AG04449 (cell line): Measurements from ENCODE around the gene SPATA22.

Experiments used
- CTCF ChIA-PET: fragments of 350-600 bp; formaldehyde crosslinking; extraction: SDS; loops from one replicate; lab custom pipeline; 2021; ENCODE audit warnings: antibody characterized with exemption; lab: Yijun Ruan, JAX
- POLR2A ChIA-PET: fragments of 400-600, 350-600 bp; formaldehyde crosslinking; extraction: SDS; loops from one replicate; lab custom pipeline; 2020; ENCODE audit warnings: antibody characterized with exemption, inconsistent platforms; lab: Yijun Ruan, JAX
- DNase-seq: peaks from one replicate; pipeline ENCODE4 v3.0.0-alpha.2; 2010; ENCODE audit warnings: low read depth, low spot score
- H3K4me3 ChIP-seq: 2 replicates; pipeline ENCODE4 v1.5.1; 2011; ENCODE audit warnings: low read depth, mild to moderate bottlenecking, control low read depth, low read length
- TF ChIP-seq, protein P1 (sequence below): IDR thresholded peaks from one replicate; pipeline ENCODE4 v1.5.1; 2011; ENCODE audit warnings: mild to moderate bottlenecking, moderate library complexity, low read length, control low read depth, inconsistent platforms; ENCODE audit not compliant: insufficient read depth; ENCODE audit errors: missing control alignments

Gene SPATA22

GRCh38 chr17:3510090-3510489, 38.5 kb upstream of the SPATA22 start:
- ChIA-PET CTCF (no interaction called here), POLR2A (no interaction called here)
- H3K4me3 ChIP-seq, result no peak overlapping the region
- DNase-seq, result no peak
- TF ChIP-seq, protein P1, sequence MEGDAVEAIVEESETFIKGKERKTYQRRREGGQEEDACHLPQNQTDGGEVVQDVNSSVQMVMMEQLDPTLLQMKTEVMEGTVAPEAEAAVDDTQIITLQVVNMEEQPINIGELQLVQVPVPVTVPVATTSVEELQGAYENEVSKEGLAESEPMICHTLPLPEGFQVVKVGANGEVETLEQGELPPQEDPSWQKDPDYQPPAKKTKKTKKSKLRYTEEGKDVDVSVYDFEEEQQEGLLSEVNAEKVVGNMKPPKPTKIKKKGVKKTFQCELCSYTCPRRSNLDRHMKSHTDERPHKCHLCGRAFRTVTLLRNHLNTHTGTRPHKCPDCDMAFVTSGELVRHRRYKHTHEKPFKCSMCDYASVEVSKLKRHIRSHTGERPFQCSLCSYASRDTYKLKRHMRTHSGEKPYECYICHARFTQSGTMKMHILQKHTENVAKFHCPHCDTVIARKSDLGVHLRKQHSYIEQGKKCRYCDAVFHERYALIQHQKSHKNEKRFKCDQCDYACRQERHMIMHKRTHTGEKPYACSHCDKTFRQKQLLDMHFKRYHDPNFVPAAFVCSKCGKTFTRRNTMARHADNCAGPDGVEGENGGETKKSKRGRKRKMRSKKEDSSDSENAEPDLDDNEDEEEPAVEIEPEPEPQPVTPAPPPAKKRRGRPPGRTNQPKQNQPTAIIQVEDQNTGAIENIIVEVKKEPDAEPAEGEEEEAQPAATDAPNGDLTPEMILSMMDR, result no peak

GRCh38 chr17:3507869-3508268, 36.2 kb upstream of the SPATA22 start:
- CTCF ChIA-PET, result no interaction called here
- DNase-seq, result no peak
- H3K4me3 ChIP-seq, result no peak overlapping the region
- POLR2A ChIA-PET, result no interaction called here
- TF ChIP-seq, protein P1, result no peak

GRCh38 chr17:3507071-3507470, 35.5 kb upstream of the SPATA22 start:
- POLR2A ChIA-PET, result no interaction called here
- TF ChIP-seq, protein P1, result no peak
- H3K4me3 ChIP-seq, result no peak overlapping the region
- DNase-seq, result no peak
- CTCF ChIA-PET, result no interaction called here

- no peak for DNase-seq
- H3K4me3 ChIP-seq, result no peak overlapping the region
- ChIA-PET POLR2A (no interaction called here), CTCF (no interaction called here)
- TF ChIP-seq, protein P1, result no peak
Measured at GRCh38 chr17:3506054-3506453, 34.4 kb upstream of the SPATA22 start.

- POLR2A ChIA-PET, result no interaction called here
- no peak overlapping the region for H3K4me3 ChIP-seq
- no peak for DNase-seq
- TF ChIP-seq, protein P1, result no peak
- CTCF ChIA-PET, result no interaction called here
Measured at GRCh38 chr17:3505008-3505407, 33.4 kb upstream of the SPATA22 start.

DNA sequence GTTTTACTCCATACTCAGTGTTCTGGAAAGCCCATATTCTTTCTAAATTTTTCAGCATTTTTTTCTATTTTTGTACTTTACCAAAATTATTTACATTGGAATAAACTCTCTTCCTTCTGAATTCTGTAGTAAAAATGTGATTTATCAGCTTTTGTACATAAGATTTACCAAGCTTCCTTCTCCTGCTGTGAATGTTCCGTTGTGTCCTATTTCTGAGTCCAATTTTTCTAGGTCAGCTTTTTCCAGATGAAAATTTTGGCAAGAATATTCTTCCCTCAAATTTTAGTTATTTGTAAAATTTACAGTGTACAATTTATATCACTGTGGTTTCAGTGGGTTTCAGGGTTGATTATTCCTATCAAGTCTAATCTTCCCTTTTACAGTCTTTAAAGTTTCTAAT, 31.7 kb upstream of the SPATA22 start:
- TF ChIP-seq, protein P1, result no peak
- CTCF ChIA-PET, result no interaction called here
- H3K4me3 ChIP-seq, result no peak overlapping the region
- no peak for DNase-seq
- POLR2A ChIA-PET, result no interaction called here
